HepG2 (cell line): ENCODE data around the gene APC2.

Source experiments
- MED8 ChIP-seq: sonication (generic); formaldehyde crosslinking; IDR thresholded peaks from 2 replicates; pipeline ENCODE4 v1.8.1; 2023; ENCODE audit warnings: mild to moderate bottlenecking, missing genetic modification reagents; ENCODE audit not compliant: insufficient replicate concordance
- ZFX ChIP-seq: sonication (generic); formaldehyde crosslinking; IDR thresholded peaks from 2 replicates; pipeline ENCODE4 v1.4.0; 2020; ENCODE audit warnings: mild to moderate bottlenecking, low read depth, missing genetic modification reagents, moderate library complexity
- ZNF816 ChIP-seq: sonication (generic); formaldehyde crosslinking; IDR thresholded peaks from 2 replicates; pipeline ENCODE4 v1.8.0; 2022; ENCODE audit warnings: missing genetic modification reagents, mild to moderate bottlenecking, borderline replicate concordance
- TF ChIP-seq, protein P1 (sequence below): sonication (generic); formaldehyde crosslinking; IDR thresholded peaks from 2 replicates; pipeline ENCODE4 v1.4.0; 2020; ENCODE audit warnings: missing genetic modification reagents
- TF ChIP-seq, protein P2 (sequence below): IDR thresholded peaks from 2 replicates; pipeline ENCODE4 v1.6.1; 2012; ENCODE audit warnings: inconsistent platforms
- TF ChIP-seq, protein P3 (sequence below): fragments of 450-650 bp; IDR thresholded peaks from 2 replicates; pipeline ENCODE4 v1.6.1; 2017; ENCODE audit warnings: mild to moderate bottlenecking
- TF ChIP-seq, protein P4 (sequence below): sonication (generic); formaldehyde crosslinking; IDR thresholded peaks from 2 replicates; pipeline ENCODE4 v1.5.0; 2020; ENCODE audit warnings: mild to moderate bottlenecking, missing genetic modification reagents, moderate library complexity

DNA sequence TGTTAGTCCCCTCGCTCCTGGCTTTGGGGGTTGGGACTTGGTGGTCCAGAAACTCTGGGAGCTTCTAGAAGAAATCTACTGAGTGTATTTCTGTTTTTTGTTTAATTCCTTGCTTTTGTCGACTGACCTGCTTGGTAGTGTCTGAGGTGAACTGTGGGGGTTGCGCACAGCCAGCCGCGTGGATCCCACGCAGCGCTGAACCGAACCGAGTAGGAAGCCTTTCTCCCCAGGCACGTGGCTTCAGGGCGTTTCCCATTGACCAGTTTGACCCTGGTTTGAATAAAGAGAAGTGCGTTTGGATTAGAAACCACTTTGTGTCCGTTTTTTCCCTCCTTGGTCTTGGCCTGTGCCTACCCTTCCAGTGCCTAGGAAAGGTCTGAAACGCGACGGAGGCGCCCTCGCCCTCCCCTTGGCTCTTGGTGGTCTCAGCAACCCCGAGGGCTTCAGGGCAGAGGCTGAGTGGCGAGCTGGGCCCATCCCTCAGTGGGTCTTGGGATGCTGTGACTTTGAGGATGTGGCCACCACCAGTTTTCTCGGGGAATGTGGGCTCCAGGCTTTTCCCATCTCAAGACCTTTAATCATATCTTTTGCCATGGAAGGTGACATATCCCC lies 14.4 kb upstream of the APC2 start:
- no peak for TF ChIP-seq ZNF816 (CRISPR knock-in tag)
- TF ChIP-seq, protein P1, sequence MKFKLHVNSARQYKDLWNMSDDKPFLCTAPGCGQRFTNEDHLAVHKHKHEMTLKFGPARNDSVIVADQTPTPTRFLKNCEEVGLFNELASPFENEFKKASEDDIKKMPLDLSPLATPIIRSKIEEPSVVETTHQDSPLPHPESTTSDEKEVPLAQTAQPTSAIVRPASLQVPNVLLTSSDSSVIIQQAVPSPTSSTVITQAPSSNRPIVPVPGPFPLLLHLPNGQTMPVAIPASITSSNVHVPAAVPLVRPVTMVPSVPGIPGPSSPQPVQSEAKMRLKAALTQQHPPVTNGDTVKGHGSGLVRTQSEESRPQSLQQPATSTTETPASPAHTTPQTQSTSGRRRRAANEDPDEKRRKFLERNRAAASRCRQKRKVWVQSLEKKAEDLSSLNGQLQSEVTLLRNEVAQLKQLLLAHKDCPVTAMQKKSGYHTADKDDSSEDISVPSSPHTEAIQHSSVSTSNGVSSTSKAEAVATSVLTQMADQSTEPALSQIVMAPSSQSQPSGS (CRISPR knock-in tag): no peak
- TF ChIP-seq, protein P2, sequence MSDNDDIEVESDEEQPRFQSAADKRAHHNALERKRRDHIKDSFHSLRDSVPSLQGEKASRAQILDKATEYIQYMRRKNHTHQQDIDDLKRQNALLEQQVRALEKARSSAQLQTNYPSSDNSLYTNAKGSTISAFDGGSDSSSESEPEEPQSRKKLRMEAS: no peak
- TF ChIP-seq MED8 (CRISPR knock-in tag): no peak
- TF ChIP-seq, protein P3, sequence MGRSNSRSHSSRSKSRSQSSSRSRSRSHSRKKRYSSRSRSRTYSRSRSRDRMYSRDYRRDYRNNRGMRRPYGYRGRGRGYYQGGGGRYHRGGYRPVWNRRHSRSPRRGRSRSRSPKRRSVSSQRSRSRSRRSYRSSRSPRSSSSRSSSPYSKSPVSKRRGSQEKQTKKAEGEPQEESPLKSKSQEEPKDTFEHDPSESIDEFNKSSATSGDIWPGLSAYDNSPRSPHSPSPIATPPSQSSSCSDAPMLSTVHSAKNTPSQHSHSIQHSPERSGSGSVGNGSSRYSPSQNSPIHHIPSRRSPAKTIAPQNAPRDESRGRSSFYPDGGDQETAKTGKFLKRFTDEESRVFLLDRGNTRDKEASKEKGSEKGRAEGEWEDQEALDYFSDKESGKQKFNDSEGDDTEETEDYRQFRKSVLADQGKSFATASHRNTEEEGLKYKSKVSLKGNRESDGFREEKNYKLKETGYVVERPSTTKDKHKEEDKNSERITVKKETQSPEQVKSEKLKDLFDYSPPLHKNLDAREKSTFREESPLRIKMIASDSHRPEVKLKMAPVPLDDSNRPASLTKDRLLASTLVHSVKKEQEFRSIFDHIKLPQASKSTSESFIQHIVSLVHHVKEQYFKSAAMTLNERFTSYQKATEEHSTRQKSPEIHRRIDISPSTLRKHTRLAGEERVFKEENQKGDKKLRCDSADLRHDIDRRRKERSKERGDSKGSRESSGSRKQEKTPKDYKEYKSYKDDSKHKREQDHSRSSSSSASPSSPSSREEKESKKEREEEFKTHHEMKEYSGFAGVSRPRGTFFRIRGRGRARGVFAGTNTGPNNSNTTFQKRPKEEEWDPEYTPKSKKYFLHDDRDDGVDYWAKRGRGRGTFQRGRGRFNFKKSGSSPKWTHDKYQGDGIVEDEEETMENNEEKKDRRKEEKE: no peak
- no peak for TF ChIP-seq ZFX
- TF ChIP-seq, protein P4, sequence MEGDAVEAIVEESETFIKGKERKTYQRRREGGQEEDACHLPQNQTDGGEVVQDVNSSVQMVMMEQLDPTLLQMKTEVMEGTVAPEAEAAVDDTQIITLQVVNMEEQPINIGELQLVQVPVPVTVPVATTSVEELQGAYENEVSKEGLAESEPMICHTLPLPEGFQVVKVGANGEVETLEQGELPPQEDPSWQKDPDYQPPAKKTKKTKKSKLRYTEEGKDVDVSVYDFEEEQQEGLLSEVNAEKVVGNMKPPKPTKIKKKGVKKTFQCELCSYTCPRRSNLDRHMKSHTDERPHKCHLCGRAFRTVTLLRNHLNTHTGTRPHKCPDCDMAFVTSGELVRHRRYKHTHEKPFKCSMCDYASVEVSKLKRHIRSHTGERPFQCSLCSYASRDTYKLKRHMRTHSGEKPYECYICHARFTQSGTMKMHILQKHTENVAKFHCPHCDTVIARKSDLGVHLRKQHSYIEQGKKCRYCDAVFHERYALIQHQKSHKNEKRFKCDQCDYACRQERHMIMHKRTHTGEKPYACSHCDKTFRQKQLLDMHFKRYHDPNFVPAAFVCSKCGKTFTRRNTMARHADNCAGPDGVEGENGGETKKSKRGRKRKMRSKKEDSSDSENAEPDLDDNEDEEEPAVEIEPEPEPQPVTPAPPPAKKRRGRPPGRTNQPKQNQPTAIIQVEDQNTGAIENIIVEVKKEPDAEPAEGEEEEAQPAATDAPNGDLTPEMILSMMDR (CRISPR knock-in tag): no peak
